ENCODE data around the gene SAMMSON.

Gene SAMMSON

DNA sequence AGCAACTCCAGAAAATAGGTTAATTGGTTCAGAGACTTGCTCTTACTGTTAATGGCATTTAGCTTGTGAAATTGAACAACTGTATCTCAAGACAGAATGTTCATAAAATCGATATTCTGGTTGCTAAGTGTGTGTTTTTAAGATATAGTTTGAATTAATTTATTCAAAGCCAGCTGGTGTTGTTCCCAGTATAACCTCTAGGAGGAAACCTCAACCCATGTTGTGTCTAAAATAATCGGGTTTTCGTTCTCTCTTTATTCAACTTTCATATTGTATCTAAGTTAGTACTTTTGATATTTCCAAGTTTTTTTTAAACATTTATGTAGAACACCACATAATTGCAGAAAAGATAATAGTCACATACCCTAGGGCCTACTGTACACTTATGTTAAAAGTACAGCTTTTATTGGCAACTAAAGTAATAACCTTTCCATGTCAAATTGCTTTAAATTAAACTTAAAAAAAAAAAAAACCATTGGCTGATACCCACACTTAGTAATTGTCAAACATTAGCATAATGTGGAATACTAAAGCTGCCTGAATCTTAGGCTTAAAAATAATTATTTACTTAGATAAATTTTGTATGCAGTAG, 90.9 kb downstream of the SAMMSON start:
- DNase-seq = peak; percentile 13 to 56 (median 29)

DNA sequence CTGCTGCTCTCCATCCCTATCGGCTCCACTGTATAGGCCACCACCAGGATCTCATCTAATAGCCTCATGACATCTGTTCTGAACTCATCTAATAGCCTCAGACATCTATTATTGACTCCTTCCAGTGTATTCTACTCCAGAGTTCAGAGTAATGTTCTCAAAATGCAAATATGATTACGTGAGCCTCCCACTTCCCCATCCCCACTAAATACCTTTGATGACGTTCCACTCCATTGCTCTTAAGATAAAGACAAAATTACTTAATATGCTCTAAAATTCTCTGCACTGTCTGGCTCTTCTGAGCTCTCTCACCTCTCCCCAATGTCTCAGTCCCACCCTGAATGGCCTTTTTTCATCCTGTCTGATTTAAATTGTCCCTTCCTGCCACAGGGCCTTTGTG, 94.7 kb downstream of the SAMMSON start:
- DNase-seq = no peak

DNA sequence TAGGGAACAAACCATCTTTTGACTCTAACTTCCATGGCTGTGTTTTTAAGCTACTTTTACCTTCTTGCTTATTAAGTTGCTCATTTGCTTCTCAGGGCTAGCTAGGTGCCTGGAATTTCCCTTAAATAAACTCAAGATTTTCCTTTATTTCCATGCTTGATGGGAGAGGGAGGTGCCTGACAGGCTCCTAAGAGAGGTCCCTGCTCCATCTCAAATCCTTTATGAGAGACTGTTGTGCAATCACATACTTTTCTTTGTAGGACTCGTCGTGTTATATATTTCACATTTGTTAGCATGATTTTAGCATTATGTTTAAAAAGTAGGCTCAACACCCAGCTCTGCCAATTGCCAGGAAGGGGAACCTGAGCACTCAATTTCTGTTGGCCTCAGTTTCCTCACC, 95.7 kb downstream of the SAMMSON start:
- no peak for DNase-seq

DNA sequence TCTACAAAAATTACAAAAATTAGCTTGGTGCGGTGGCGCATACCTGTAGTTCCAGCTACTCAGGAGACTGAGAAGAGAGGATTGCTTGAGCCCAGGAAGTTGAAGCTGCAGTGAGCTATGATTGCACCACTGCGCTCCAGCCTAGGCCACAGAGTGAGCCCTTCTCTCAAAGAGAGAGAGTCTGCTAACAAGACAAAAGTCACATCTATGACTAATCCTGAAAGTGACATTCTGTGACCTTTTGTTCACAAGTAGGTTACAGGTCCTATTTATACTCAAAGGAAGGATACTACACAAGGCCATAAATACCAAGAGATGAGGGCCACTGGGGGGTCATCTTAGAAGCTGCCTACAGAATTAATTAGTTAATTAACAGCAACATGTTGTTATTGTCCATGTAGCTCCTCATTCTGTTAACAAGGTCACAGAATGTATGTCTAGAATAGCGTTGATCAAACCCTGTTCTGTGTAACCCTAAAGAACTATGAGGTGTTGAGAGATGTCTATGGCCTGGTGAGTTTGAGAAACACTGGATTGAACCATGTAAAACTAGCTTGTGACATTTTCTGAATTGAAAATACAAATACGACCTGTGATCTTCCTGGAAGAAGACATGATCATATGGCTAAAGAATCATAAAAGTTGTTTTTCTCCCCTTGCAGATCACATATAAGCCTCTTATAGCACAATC, 97.0 kb downstream of the SAMMSON start:
- peak in 2 of 4 experiments; percentile 34 to 38 for DNase-seq

DNA sequence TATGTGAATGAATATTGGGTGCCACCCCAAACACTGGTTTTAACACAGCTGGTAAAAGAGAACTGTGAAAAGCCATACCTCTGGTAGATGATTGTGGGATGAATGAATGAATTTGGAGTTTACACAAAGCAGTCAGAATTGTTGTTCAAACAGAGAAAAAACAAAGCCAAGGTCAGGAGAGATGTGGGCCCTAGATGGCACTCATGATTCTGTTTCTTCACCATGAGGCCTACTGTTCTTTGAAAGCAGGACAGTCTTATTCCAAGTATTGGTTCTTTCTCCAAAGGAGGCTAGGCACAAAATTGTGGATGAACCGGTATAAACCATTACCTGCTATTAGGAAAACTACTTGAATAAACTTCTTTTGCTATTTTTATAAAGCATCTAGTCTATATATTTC, 97.6 kb downstream of the SAMMSON start:
- DNase-seq = no peak

DNA sequence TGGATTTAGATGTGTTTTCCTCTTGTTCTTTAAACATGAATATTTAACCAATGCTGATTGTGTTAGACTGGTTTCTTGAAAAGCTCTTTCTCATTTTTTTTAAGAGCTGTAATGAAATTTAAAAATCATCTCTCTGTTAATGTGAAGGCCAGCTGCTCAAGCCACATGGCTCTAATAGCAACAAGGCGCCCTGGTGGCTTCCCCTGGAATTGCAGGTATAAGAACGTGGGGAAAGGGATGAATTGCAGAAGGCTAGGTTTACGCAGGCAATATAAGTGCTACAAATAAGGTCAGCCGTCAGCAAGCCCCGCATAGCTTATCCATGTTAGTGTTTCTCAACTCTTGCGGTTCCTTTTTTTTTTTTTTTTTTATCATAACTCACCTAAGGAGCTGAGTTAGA, 108.5 kb downstream of the SAMMSON start:
- peak; percentile 54 to 75 (median 61) for DNase-seq

DNA sequence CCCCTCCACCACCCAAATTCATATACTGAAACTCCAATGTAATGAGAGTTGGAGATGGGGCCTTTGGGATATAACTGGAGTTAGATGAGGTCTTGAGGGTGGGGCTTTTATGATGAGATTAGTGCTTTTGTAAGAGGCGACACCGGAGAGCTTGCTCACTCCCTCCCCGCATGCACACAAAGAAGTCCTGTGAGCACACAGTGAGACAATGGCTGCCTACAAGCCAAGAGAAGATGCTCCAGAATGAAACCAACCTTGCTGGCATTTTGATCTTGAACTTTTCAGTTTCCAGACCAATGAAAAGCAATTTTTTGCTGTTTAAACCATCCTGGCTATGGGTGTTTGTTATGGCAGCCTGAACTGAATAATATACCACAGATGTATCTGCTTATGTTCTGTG, 109.0 kb downstream of the SAMMSON start:
- DNase-seq = no peak

DNA sequence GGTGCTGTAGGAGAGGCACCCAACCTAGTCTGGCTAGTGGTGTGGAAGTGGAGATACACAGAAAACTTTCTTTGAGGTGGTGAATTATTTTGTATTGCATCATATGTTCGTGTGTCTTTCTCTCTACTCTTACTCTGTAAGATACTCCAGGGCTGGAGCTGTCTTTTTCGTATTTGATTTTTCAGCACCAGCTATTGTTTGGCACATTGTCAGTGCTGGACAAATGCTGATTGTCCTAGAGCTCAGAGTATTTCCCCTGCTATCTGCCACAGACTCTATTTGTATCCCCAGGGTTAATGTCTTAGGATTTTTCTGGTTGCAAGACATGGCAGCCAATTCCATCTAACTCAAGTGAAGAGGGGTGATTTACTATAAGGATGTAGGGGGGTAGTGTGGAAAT, 110.5 kb downstream of the SAMMSON start:
- no peak for DNase-seq

DNA sequence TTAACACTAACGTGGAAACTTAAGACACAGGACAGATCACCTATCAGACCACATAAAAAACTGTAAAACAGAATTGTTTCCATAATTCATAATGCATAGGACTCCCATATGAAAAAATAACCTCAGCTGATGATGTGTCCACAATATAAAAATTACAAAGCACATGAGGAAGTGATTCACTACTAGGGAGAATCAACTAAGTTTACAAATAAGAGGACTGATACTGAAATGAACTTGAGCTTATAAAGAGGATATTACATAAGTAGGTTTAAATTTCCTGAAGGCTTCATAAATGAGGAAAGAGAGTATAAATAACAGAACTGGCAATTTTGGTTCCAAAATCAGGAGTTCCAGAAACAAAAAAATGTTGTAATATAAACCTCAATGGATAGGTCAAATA, 111.9 kb downstream of the SAMMSON start:
- peak in 2 of 4 experiments; percentile 47 to 52 for DNase-seq

DNA sequence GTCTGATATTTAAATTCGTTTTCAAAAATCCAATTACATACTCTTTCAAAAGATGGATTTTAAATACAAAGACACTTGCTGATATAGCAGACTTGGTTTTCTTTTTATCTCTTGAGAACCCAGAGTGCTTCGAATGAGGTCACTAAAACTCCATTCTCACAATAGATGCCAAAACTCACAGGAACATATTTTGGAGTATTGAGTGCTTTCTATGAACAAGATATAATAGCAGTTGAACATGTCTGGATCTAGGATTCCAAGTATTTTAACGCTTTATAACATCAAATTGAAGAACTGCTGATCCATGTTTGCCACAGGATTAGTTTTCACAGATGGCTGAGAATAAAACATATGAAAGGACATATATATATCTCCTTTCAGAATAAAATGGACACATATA, 113.2 kb downstream of the SAMMSON start:
- no peak for DNase-seq

DNA sequence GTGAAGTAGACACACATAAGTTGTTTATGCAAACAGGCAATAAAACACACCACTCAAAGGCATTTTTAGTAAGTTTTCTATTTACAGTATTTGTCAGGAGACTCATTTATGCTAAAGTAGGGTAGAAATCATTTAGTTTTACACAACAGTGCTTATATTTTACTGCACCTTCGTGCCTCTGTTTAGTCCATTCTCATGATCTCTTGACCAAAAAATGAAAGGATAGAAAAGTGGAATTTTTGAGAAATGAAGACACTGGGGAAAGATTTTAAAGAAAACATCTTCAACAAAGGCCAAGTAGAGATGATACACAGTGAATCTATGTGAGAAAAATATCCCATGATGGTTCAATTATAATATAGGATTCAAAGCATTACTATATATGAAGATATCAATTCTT, 114.9 kb downstream of the SAMMSON start:
- no peak for DNase-seq

DNA sequence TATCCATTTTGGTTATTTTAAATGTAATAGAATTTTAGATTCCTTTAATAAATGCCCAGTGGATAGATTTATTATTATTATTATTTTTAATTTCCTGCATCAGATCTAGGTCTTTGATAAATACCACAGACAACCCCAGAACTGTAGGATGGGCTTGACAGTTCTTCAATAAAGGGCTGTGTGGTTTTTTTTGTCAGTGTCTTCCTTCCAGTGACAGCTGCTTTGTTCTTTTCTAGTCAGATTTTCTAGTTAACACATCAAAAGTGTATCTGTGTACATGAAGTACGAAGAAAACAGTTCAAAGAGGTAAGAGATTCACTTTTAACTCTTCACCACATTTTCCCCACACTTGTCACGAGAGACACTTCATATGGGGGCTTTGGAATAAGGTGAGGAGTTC, 120.3 kb downstream of the SAMMSON start:
- no peak for DNase-seq
